Measurements from ENCODE around the gene MGARP.
A peak's percentile ranks its signal among the peaks of the same experiment; 100 is the strongest.

Gene MGARP

GRCh38 chr4:139286186-139286698 lies 6.2 kb upstream of the MGARP start:
- H3K9ac ChIP-seq (ENCODE audit: low read depth, low read length): no peak overlapping the region
- peaks cover 8% of the 10 kb centered on the region for H3K27me3 ChIP-seq (ENCODE audit: control insufficient read depth, insufficient read depth, low read length)
- no peak overlapping the region for H3K4me3 ChIP-seq (ENCODE audit: low read depth, low read length)
- no peaks in the 10 kb centered on the region for H3K4me1 ChIP-seq (ENCODE audit: control insufficient read depth, insufficient read depth, low read length)
- no peaks in the 10 kb centered on the region for H3K36me3 ChIP-seq (ENCODE audit: control insufficient read depth, insufficient read depth, low read length)
- no peaks in the 10 kb centered on the region for H3K9me3 ChIP-seq (ENCODE audit: control insufficient read depth, insufficient read depth, low read length)

GRCh38 chr4:139282721-139283075 lies 2.7 kb upstream of the MGARP start:
- no peaks in the 10 kb centered on the region for H3K9me3 ChIP-seq (ENCODE audit: control insufficient read depth, insufficient read depth, low read length)
- no peaks in the 10 kb centered on the region for H3K36me3 ChIP-seq (ENCODE audit: control insufficient read depth, insufficient read depth, low read length)
- no peak overlapping the region for H3K4me3 ChIP-seq (ENCODE audit: low read depth, low read length)
- no peak overlapping the region for H3K9ac ChIP-seq (ENCODE audit: low read depth, low read length)
- peaks cover 39% of the 10 kb centered on the region for H3K27me3 ChIP-seq (ENCODE audit: control insufficient read depth, insufficient read depth, low read length)
- no peaks in the 10 kb centered on the region for H3K4me1 ChIP-seq (ENCODE audit: control insufficient read depth, insufficient read depth, low read length)

- H3K9ac ChIP-seq (ENCODE audit: low read depth, low read length): no peak overlapping the region
- H3K36me3 ChIP-seq (ENCODE audit: control insufficient read depth, insufficient read depth, low read length): no peaks in the 10 kb centered on the region
- no peaks in the 10 kb centered on the region for H3K4me1 ChIP-seq (ENCODE audit: control insufficient read depth, insufficient read depth, low read length)
- no peak overlapping the region for H3K4me3 ChIP-seq (ENCODE audit: low read depth, low read length)
- H3K27me3 ChIP-seq (ENCODE audit: control insufficient read depth, insufficient read depth, low read length): peaks cover 44% of the 10 kb centered on the region
- H3K9me3 ChIP-seq (ENCODE audit: control insufficient read depth, insufficient read depth, low read length): no peaks in the 10 kb centered on the region
These were observed 2.2 kb upstream of the MGARP start for GRCh38 chr4:139282065-139282720.

- no peaks in the 10 kb centered on the region for H3K36me3 ChIP-seq (ENCODE audit: control insufficient read depth, insufficient read depth, low read length)
- peak overlapping the region; percentile 9 for H3K9ac ChIP-seq (ENCODE audit: low read depth, low read length)
- H3K27me3 ChIP-seq (ENCODE audit: control insufficient read depth, insufficient read depth, low read length): peaks cover 49% of the 10 kb centered on the region
- H3K4me1 ChIP-seq (ENCODE audit: control insufficient read depth, insufficient read depth, low read length): no peaks in the 10 kb centered on the region
- no peaks in the 10 kb centered on the region for H3K9me3 ChIP-seq (ENCODE audit: control insufficient read depth, insufficient read depth, low read length)
- peak overlapping the region; percentile 64 for H3K4me3 ChIP-seq (ENCODE audit: low read depth, low read length)
These were observed 889 bp downstream of the MGARP start for GRCh38 chr4:139278912-139279759.

- H3K4me3 ChIP-seq (ENCODE audit: low read depth, low read length): peak overlapping the region; percentile 64
- no peaks in the 10 kb centered on the region for H3K36me3 ChIP-seq (ENCODE audit: control insufficient read depth, insufficient read depth, low read length)
- H3K9ac ChIP-seq (ENCODE audit: low read depth, low read length): no peak overlapping the region
- H3K9me3 ChIP-seq (ENCODE audit: control insufficient read depth, insufficient read depth, low read length): no peaks in the 10 kb centered on the region
- H3K27me3 ChIP-seq (ENCODE audit: control insufficient read depth, insufficient read depth, low read length): peaks cover 49% of the 10 kb centered on the region
- H3K4me1 ChIP-seq (ENCODE audit: control insufficient read depth, insufficient read depth, low read length): no peaks in the 10 kb centered on the region
These were observed 1.5 kb downstream of the MGARP start for GRCh38 chr4:139278485-139278884.

- no peak overlapping the region for H3K4me3 ChIP-seq (ENCODE audit: low read depth, low read length)
- H3K36me3 ChIP-seq (ENCODE audit: control insufficient read depth, insufficient read depth, low read length): no peaks in the 10 kb centered on the region
- H3K9me3 ChIP-seq (ENCODE audit: control insufficient read depth, insufficient read depth, low read length): no peaks in the 10 kb centered on the region
- H3K27me3 ChIP-seq (ENCODE audit: control insufficient read depth, insufficient read depth, low read length): peaks cover 35% of the 10 kb centered on the region
- H3K4me1 ChIP-seq (ENCODE audit: control insufficient read depth, insufficient read depth, low read length): no peaks in the 10 kb centered on the region
- no peak overlapping the region for H3K9ac ChIP-seq (ENCODE audit: low read depth, low read length)
These were observed 4.7 kb downstream of the MGARP start for GRCh38 chr4:139275281-139275735.

GRCh38 chr4:139274790-139275189 lies 5.2 kb downstream of the MGARP start:
- peaks cover 30% of the 10 kb centered on the region for H3K27me3 ChIP-seq (ENCODE audit: control insufficient read depth, insufficient read depth, low read length)
- H3K36me3 ChIP-seq (ENCODE audit: control insufficient read depth, insufficient read depth, low read length): no peaks in the 10 kb centered on the region
- H3K4me3 ChIP-seq (ENCODE audit: low read depth, low read length): no peak overlapping the region
- H3K4me1 ChIP-seq (ENCODE audit: control insufficient read depth, insufficient read depth, low read length): no peaks in the 10 kb centered on the region
- H3K9me3 ChIP-seq (ENCODE audit: control insufficient read depth, insufficient read depth, low read length): no peaks in the 10 kb centered on the region
- H3K9ac ChIP-seq (ENCODE audit: low read depth, low read length): no peak overlapping the region

- Histone ChIP-seq H3K9me3 (ENCODE audit: control insufficient read depth, insufficient read depth, low read length) (no peaks in the 10 kb centered on the region), H3K27me3 (ENCODE audit: control insufficient read depth, insufficient read depth, low read length) (peaks cover 21% of the 10 kb centered on the region), H3K36me3 (ENCODE audit: control insufficient read depth, insufficient read depth, low read length) (no peaks in the 10 kb centered on the region), H3K9ac (ENCODE audit: low read depth, low read length) (no peak overlapping the region), H3K4me1 (ENCODE audit: control insufficient read depth, insufficient read depth, low read length) (no peaks in the 10 kb centered on the region), H3K4me3 (ENCODE audit: low read depth, low read length) (no peak overlapping the region)
These were observed 6.2 kb downstream of the MGARP start for GRCh38 chr4:139273835-139274234.

- no peak overlapping the region for H3K4me3 ChIP-seq (ENCODE audit: low read depth, low read length)
- H3K9ac ChIP-seq (ENCODE audit: low read depth, low read length): no peak overlapping the region
- peaks cover 4% of the 10 kb centered on the region for H3K4me1 ChIP-seq (ENCODE audit: control insufficient read depth, insufficient read depth, low read length)
- no peaks in the 10 kb centered on the region for H3K27me3 ChIP-seq (ENCODE audit: control insufficient read depth, insufficient read depth, low read length)
- H3K36me3 ChIP-seq (ENCODE audit: control insufficient read depth, insufficient read depth, low read length): no peaks in the 10 kb centered on the region
- H3K9me3 ChIP-seq (ENCODE audit: control insufficient read depth, insufficient read depth, low read length): no peaks in the 10 kb centered on the region
These were observed 12.7 kb downstream of the MGARP start for GRCh38 chr4:139267301-139267700.

- no peaks in the 10 kb centered on the region for H3K9me3 ChIP-seq (ENCODE audit: control insufficient read depth, insufficient read depth, low read length)
- H3K9ac ChIP-seq (ENCODE audit: low read depth, low read length): no peak overlapping the region
- H3K4me1 ChIP-seq (ENCODE audit: control insufficient read depth, insufficient read depth, low read length): peaks cover 4% of the 10 kb centered on the region
- H3K36me3 ChIP-seq (ENCODE audit: control insufficient read depth, insufficient read depth, low read length): no peaks in the 10 kb centered on the region
- H3K27me3 ChIP-seq (ENCODE audit: control insufficient read depth, insufficient read depth, low read length): no peaks in the 10 kb centered on the region
- no peak overlapping the region for H3K4me3 ChIP-seq (ENCODE audit: low read depth, low read length)
These were observed 13.3 kb downstream of the MGARP start for GRCh38 chr4:139266583-139267257.

GRCh38 chr4:139266208-139266582 lies 13.8 kb downstream of the MGARP start:
- no peak overlapping the region for H3K9ac ChIP-seq (ENCODE audit: low read depth, low read length)
- no peak overlapping the region for H3K4me3 ChIP-seq (ENCODE audit: low read depth, low read length)
- H3K4me1 ChIP-seq (ENCODE audit: control insufficient read depth, insufficient read depth, low read length): peaks cover 4% of the 10 kb centered on the region
- H3K36me3 ChIP-seq (ENCODE audit: control insufficient read depth, insufficient read depth, low read length): no peaks in the 10 kb centered on the region
- no peaks in the 10 kb centered on the region for H3K27me3 ChIP-seq (ENCODE audit: control insufficient read depth, insufficient read depth, low read length)
- no peaks in the 10 kb centered on the region for H3K9me3 ChIP-seq (ENCODE audit: control insufficient read depth, insufficient read depth, low read length)

Measured in iPS-15b (cell line).